Testis (tissue), 3 donors: ENCODE measurements around the gene PTPMT1. TPM values are rescaled to one million over a fixed set of nuclear protein-coding genes. Genes with fewer than 3 reads are reported as not detected.

ENCODE experiments used
- DNase-seq: peaks from one replicate; pipeline ENCODE4 v3.0.0-alpha.2; 2019
- H3K27ac ChIP-seq, 2 donors: fragments of 200-600 bp; sonication (generic); one replicate each; pipeline ENCODE4 v1.5.1; 2019
- H3K27me3 ChIP-seq: fragments of 200-600 bp; sonication (generic); one replicate; pipeline ENCODE4 v1.5.1; 2019
- H3K36me3 ChIP-seq: fragments of 200-600 bp; sonication (generic); one replicate; pipeline ENCODE4 v1.5.1; 2017; ENCODE audit warnings: low read depth; ENCODE audit errors: missing control alignments
- H3K4me1 ChIP-seq: fragments of 200-600 bp; sonication (generic); one replicate; pipeline ENCODE4 v1.5.1; 2019
- H3K4me3 ChIP-seq, 2 donors: fragments of 200-600 bp; sonication (generic); one replicate each; pipeline ENCODE4 v1.5.1; 2017 to 2019
- H3K9me3 ChIP-seq: fragments of 200-600 bp; sonication (generic); one replicate; pipeline ENCODE4 v1.5.1; 2017
- CTCF ChIP-seq, 3 experiments: fragments of 450-650 bp in 2 of 3; fragments of 200-600 bp in 1 of 3; sonication (generic) in 1 of 3; IDR thresholded peaks; one replicate each; pipeline ENCODE4 v1.5.1; 2016 to 2019; ENCODE audit warnings: antibody characterized with exemption in 3 of 3, mild to moderate bottlenecking in 2 of 3, moderate library complexity in 1 of 3
- POLR2A ChIP-seq: fragments of 450-650 bp; IDR thresholded peaks from one replicate; pipeline ENCODE4 v1.6.1; 2017; ENCODE audit warnings: antibody characterized with exemption, mild to moderate bottlenecking, moderate library complexity
- WGBS, 2 donors: methylation state at CpG; one replicate each; pipeline ENCODE4 v1.1.5; 2018; 5-methylcytosine and 5-hydroxymethylcytosine counted together
- intact Hi-C: fragments of 100-400 bp; cut with DNase I; formaldehyde crosslinking; loops from one replicate; pipeline ENCODE4 v1.15.1; 2023; ENCODE audit warnings: low total_unique reads
- polyA plus RNA-seq: library from polyadenylated mRNA; stranded (reverse); fragments of 350-450 nt; fragmentation: Illumina TruSeq; extraction: RNeasy Lipid Tissue Mini Kit (QIAGEN cat#74804); gene quantifications from one replicate; pipeline ENCODE4 v1.2.3, GENCODE V29; 2014; ENCODE audit warnings: low read depth, low replicate concordance; ENCODE audit not compliant: insufficient read depth
- total RNA-seq, 2 donors: library from RNA; depleted of rRNA; stranded (reverse); fragments of >200 nt; gene quantifications; one replicate each; pipeline ENCODE4 v1.2.3, GENCODE V29; 2016

The PTPMT1 gene
- total and polyA plus RNA-seq, 3 donors from 2014 or later = 172 to 239 (median 204) TPM

- TF ChIP-seq CTCF (IDR thresholded peaks at IDR 0.05) = no peak
- 0 to 1% methylated on average over 30 to 63 of the region's 72 CpGs for whole genome bisulfite sequencing, 2 donors
- Histone ChIP-seq H3K27me3 (no peaks in the 10 kb centered on the region), H3K9me3 (no peaks in the 10 kb centered on the region), H3K36me3 (no peaks in the 10 kb centered on the region), H3K27ac (peak within 1 kb of the TSS; percentile 91 to 95), H3K4me1 (peaks cover 18% of the 10 kb centered on the region), H3K4me3 (peak within 1 kb of the TSS; percentile 92 to 94)
- intact Hi-C loops = no loop called here
- peak; percentile 94 for DNase-seq
Observed at GRCh38 chr11:47578524-47579494, 13.4 kb downstream of the PTPMT1 start, which contains the start of the genes KBTBD4 and NDUFS3. Gene KBTBD4, minus strand, starts transcription at chr11:47578970. Its CDS starts 19 bp downstream, at chr11:47578951. Gene NDUFS3, plus strand, starts transcription at chr11:47579074. Its CDS starts 18 bp downstream, at chr11:47579092.

DNA sequence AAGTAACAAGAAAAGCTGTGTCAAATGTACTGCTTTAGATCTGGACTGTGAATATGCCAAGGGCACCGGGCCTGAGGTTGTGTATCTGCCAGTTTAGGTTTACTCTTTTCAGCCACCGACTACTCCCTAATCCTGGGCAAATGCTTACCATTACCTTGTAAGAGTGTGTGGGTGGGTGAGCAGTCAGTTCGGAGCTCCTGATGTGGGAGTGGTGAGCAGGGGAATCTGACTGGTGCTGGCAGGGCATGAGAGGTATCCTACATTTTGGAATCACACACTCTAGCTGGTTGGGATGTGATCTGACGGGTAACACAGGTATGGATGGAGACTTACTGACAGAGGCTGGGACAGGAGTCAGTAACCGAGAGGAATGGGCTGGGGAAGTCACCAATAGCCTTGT, 18.4 kb downstream of the PTPMT1 start:
- Histone ChIP-seq H3K9me3 (no peaks in the 10 kb centered on the region), H3K36me3 (no peaks in the 10 kb centered on the region), H3K4me1 (peaks cover 13% of the 10 kb centered on the region), H3K27me3 (no peaks in the 10 kb centered on the region), H3K4me3 (no peak overlapping the region), H3K27ac (no peak overlapping the region)
- intact Hi-C loops = no loop called here
- 67 to 76% methylated on average over 5 of the region's 5 CpGs for WGBS, 2 donors
- DNase-seq = no peak
- TF ChIP-seq POLR2A = no peak
- no peak for TF ChIP-seq CTCF (IDR thresholded peaks at IDR 0.05)

GRCh38 chr11:47586098-47586855, 20.9 kb downstream of the PTPMT1 start, which contains the start of gene FAM180B:
Gene FAM180B, plus strand, starts transcription at chr11:47586678. Its CDS starts 91 bp downstream, at chr11:47586769.
- Histone ChIP-seq H3K27ac (peak within 1 kb of the TSS in 1 of 2 donors; percentile 20), H3K36me3 (no peaks in the 10 kb centered on the region), H3K27me3 (no peaks in the 10 kb centered on the region), H3K9me3 (no peaks in the 10 kb centered on the region), H3K4me3 (no peak within 1 kb of the TSS), H3K4me1 (peaks cover 4% of the 10 kb centered on the region)
- intact Hi-C loops = no loop called here
- no peak for TF ChIP-seq POLR2A
- no peak for DNase-seq
- 64 to 75% methylated on average over 5 to 12 of the region's 12 CpGs for WGBS, 2 donors

GRCh38 chr11:47587039-47587716, 21.8 kb downstream of the PTPMT1 start:
- H3K4me1 ChIP-seq = peaks cover 4% of the 10 kb centered on the region
- no peaks in the 10 kb centered on the region for H3K36me3 ChIP-seq
- TF ChIP-seq POLR2A (no peak), CTCF (IDR thresholded peaks at IDR 0.05) (no peak)
- no peak for DNase-seq
- H3K27me3 ChIP-seq = no peaks in the 10 kb centered on the region
- H3K9me3 ChIP-seq = no peaks in the 10 kb centered on the region
- 62 to 69% methylated on average over 6 of the region's 6 CpGs for WGBS, 2 donors
- no peak overlapping the region for H3K27ac ChIP-seq
- H3K4me3 ChIP-seq = no peak overlapping the region
- intact Hi-C loops = no loop called here
